Ishikawa (cell line): ENCODE results near the gene LIN28B.

ENCODE experiments used
- EGR1 ChIP-seq: IDR thresholded peaks from 2 replicates; pipeline ENCODE4 v1.6.1; 2012
- TAF1 ChIP-seq: IDR thresholded peaks from 2 replicates; pipeline ENCODE4 v1.6.1; 2012; ENCODE audit warnings: low read depth, mild to moderate bottlenecking

- TF ChIP-seq TAF1 (no peak), EGR1 (no peak)
Observed at GRCh38 chr6:105022416-105022815, 65.5 kb downstream of the LIN28B start.
